K562 (cell line): Measurements from ENCODE around the gene REEP2. TPM values are rescaled to one million over a fixed set of nuclear protein-coding genes. Genes with fewer than 3 reads are reported as not detected.

Source experiments
- BHLHE40 ChIP-seq: IDR thresholded peaks from 2 replicates; pipeline ENCODE4 v1.6.1; 2011; ENCODE audit warnings: low read length, improper control_type of control experiment
- CBX1 ChIP-seq: sonication (generic); IDR thresholded peaks from 2 replicates; pipeline ENCODE4 v1.6.1; 2016; ENCODE audit warnings: antibody characterized with exemption, low read depth, mild to moderate bottlenecking
- DACH1 ChIP-seq: fragments of 450-650 bp; IDR thresholded peaks from 2 replicates; pipeline ENCODE4 v1.6.1; 2018; ENCODE audit not compliant: partially characterized antibody
- ETV5 ChIP-seq: sonication (generic); formaldehyde crosslinking; IDR thresholded peaks from 2 replicates; pipeline ENCODE4 v1.4.0; 2020; ENCODE audit warnings: low read depth, mild to moderate bottlenecking, missing genetic modification reagents
- FOXA1 ChIP-seq: fragments of 450-650 bp; IDR thresholded peaks from 2 replicates; pipeline ENCODE4 v1.6.1; 2016; ENCODE audit warnings: mild to moderate bottlenecking, borderline replicate concordance
- FOXJ2 ChIP-seq: fragments of 200-800 bp; sonication (Bioruptor generic); IDR thresholded peaks from 2 replicates; pipeline ENCODE4 v1.6.1; 2016; ENCODE audit warnings: missing genetic modification characterization, missing compliant biosample characterization
- KAT2B ChIP-seq: IDR thresholded peaks from one replicate; pipeline ENCODE4 v1.6.1; 2012; ENCODE audit warnings: low read depth, mild to moderate bottlenecking, control low read depth, inconsistent platforms, low read length, moderate library complexity
- OTX1 ChIP-seq: fragments of 450-650 bp; formaldehyde crosslinking; IDR thresholded peaks from 2 replicates; pipeline ENCODE4 v1.4.0; 2022; ENCODE audit warnings: mild to moderate bottlenecking
- RCOR1 ChIP-seq, 2 experiments: IDR thresholded peaks; 2 replicates each; pipeline ENCODE4 v1.6.1; 2012; ENCODE audit warnings: low read depth in 2 of 2, low read length in 2 of 2, borderline replicate concordance in 1 of 2, improper control_type of control experiment in 1 of 2
- SAFB ChIP-seq: fragments of 200-400 bp; formaldehyde crosslinking; IDR thresholded peaks from 2 replicates; pipeline ENCODE4 v1.6.1; 2017; ENCODE audit warnings: low read depth, low read length, borderline replicate concordance
- SAP30 ChIP-seq: fragments of 200-600 bp; sonication (generic); IDR thresholded peaks from 2 replicates; pipeline ENCODE4 v1.6.1; 2012; ENCODE audit warnings: borderline replicate concordance, low read depth, mild to moderate bottlenecking, moderate library complexity, low read length, control low read depth, inconsistent platforms; ENCODE audit not compliant: insufficient read depth, poor library complexity, severe bottlenecking
- SIN3B ChIP-seq: fragments of 450-650 bp; IDR thresholded peaks from 2 replicates; pipeline ENCODE4 v1.6.1; 2017; ENCODE audit warnings: low read depth, mild to moderate bottlenecking, moderate library complexity
- SP1 ChIP-seq: sonication (generic); formaldehyde crosslinking; IDR thresholded peaks from 2 replicates; pipeline ENCODE4 v1.8.1; 2022; ENCODE audit warnings: mild to moderate bottlenecking, missing genetic modification reagents
- TCF7L2 ChIP-seq: fragments of 150-350 bp; IDR thresholded peaks from 2 replicates; pipeline ENCODE4 v1.6.1; 2016; ENCODE audit warnings: low read depth, mild to moderate bottlenecking, low read length, moderate library complexity
- ZBTB7A ChIP-seq: IDR thresholded peaks from 2 replicates; pipeline ENCODE4 v1.6.1; 2011; ENCODE audit warnings: low read depth, mild to moderate bottlenecking, low read length, moderate library complexity, borderline replicate concordance; ENCODE audit not compliant: control insufficient read depth
- ZNF347 ChIP-seq: fragments of 450-650 bp; formaldehyde crosslinking; IDR thresholded peaks from 2 replicates; pipeline ENCODE4 v1.4.0; 2020; ENCODE audit warnings: low read depth, mild to moderate bottlenecking, moderate library complexity
- ZNF584 ChIP-seq: fragments of 200-800 bp; sonication (Bioruptor generic); IDR thresholded peaks from 2 replicates; pipeline ENCODE4 v1.6.1; 2016; ENCODE audit warnings: low read depth, mild to moderate bottlenecking, missing genetic modification characterization, missing compliant biosample characterization
- polyA plus RNA-seq, 8 experiments: library from polyadenylated mRNA; depleted of rRNA in 4 of 8; stranded (reverse) in 5 of 8; unstranded in 3 of 8; fragments of >200 nt; fragmentation: Nextera tagmentation in 2 of 8; fragmentation: Illumina TruSeq in 1 of 8; extraction: Ambion mirVana in 2 of 8; extraction: Trizol in 1 of 8; gene quantifications; 2 replicates each; pipeline versions ENCODE4 v1.2.1 to v1.2.3, GENCODE V29; 2011 to 2014; ENCODE audit warnings: inconsistent platforms in 1 of 8, missing spikeins in 1 of 8
- total RNA-seq, 7 experiments: library from RNA; depleted of rRNA in 6 of 7; stranded (reverse); fragments of >200 nt in 6 of 7; fragmentation: Illumina TruSeq in 2 of 7; extraction: Trizol in 2 of 7; gene quantifications; 2 replicates each; pipeline versions ENCODE4 v1.2.1 to v1.2.3, GENCODE V29; 2011 to 2021; ENCODE audit warnings: low replicate concordance in 1 of 7
- TF ChIP-seq, protein P1 (sequence below): fragments of 450-650 bp; IDR thresholded peaks from 2 replicates; pipeline ENCODE4 v1.6.1; 2016; ENCODE audit warnings: borderline replicate concordance
- TF ChIP-seq, protein P2 (sequence below): fragments of 450-650 bp; IDR thresholded peaks from 2 replicates; pipeline ENCODE4 v1.6.1; 2016; ENCODE audit warnings: mild to moderate bottlenecking
- TF ChIP-seq, protein P3 (sequence below), 2 experiments: fragments of 450-650 bp; conservative IDR thresholded peaks; 2 replicates each; pipeline ENCODE4 v1.6.1; 2017; ENCODE audit warnings: mild to moderate bottlenecking in 2 of 2, moderate library complexity in 2 of 2
- TF ChIP-seq, protein P4 (sequence below): fragments of 200-800 bp; sonication (Bioruptor generic); IDR thresholded peaks from 2 replicates; pipeline ENCODE4 v1.6.1; 2017; ENCODE audit warnings: missing genetic modification characterization, missing compliant biosample characterization

Gene REEP2
- total and polyA plus RNA-seq, 9 of the 15 experiments (the other 6 are each of a cell fraction or from before 2014, with no cell fraction given): 0.03 to 1.1 (median 0.12) TPM; not detected in 1

DNA sequence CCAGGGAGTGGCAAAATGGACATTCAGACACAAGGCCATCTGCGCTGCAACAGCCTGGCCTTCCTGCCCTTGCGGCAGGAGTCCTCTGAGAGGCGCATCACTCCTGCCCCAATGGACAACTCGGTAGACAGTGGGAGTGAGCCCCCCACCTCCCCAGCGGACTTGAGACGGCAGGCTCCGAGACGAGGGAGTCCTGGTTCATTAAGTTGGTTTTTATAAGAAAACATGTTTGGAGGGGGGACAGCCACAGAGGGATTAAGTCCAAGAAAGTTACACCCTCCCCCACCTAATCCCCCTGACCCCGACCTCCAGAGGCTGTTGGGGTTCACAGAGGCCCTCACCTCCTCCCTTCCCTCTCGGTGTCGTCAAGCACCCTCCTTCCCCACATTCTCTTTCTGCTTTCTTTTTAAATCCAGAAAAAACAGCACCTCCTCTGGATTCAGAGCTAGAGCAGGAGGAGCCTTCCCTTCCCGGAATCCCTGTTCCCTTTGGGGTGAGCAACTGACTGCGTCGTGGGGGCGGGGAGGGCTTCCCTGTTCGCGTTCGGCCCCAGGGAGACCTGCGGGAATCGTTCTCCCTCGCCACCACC, 24.7 kb downstream of the REEP2 start (continued):
- no peak for TF ChIP-seq KAT2B
- no peak for TF ChIP-seq SAP30
- no peak for TF ChIP-seq DACH1
- TF ChIP-seq FOXA1: no peak
- TF ChIP-seq FOXJ2 (tag): no peak
- TF ChIP-seq ZBTB7A: peak; percentile 90
- no peak for TF ChIP-seq ZNF584 (CRISPR knock-in tag)
- TF ChIP-seq SAFB: no peak
- TF ChIP-seq ETV5: no peak
- TF ChIP-seq OTX1: no peak
- TF ChIP-seq, protein P1, sequence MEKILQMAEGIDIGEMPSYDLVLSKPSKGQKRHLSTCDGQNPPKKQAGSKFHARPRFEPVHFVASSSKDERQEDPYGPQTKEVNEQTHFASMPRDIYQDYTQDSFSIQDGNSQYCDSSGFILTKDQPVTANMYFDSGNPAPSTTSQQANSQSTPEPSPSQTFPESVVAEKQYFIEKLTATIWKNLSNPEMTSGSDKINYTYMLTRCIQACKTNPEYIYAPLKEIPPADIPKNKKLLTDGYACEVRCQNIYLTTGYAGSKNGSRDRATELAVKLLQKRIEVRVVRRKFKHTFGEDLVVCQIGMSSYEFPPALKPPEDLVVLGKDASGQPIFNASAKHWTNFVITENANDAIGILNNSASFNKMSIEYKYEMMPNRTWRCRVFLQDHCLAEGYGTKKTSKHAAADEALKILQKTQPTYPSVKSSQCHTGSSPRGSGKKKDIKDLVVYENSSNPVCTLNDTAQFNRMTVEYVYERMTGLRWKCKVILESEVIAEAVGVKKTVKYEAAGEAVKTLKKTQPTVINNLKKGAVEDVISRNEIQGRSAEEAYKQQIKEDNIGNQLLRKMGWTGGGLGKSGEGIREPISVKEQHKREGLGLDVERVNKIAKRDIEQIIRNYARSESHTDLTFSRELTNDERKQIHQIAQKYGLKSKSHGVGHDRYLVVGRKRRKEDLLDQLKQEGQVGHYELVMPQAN: no peak
- TF ChIP-seq TCF7L2: no peak
- TF ChIP-seq SIN3B: no peak
- TF ChIP-seq CBX1: 0 out of 2 replicates have a peak, but pooled peaks have one; percentile 1
- no peak for TF ChIP-seq RCOR1 (IDR thresholded peaks at IDR 0.05; ENCODE audit: borderline replicate concordance in 1 of 2, low read depth in 2 of 2, low read length in 2 of 2)
- TF ChIP-seq, protein P2, sequence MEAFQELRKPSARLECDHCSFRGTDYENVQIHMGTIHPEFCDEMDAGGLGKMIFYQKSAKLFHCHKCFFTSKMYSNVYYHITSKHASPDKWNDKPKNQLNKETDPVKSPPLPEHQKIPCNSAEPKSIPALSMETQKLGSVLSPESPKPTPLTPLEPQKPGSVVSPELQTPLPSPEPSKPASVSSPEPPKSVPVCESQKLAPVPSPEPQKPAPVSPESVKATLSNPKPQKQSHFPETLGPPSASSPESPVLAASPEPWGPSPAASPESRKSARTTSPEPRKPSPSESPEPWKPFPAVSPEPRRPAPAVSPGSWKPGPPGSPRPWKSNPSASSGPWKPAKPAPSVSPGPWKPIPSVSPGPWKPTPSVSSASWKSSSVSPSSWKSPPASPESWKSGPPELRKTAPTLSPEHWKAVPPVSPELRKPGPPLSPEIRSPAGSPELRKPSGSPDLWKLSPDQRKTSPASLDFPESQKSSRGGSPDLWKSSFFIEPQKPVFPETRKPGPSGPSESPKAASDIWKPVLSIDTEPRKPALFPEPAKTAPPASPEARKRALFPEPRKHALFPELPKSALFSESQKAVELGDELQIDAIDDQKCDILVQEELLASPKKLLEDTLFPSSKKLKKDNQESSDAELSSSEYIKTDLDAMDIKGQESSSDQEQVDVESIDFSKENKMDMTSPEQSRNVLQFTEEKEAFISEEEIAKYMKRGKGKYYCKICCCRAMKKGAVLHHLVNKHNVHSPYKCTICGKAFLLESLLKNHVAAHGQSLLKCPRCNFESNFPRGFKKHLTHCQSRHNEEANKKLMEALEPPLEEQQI: no peak
- no peak for TF ChIP-seq BHLHE40
- TF ChIP-seq, protein P3, sequence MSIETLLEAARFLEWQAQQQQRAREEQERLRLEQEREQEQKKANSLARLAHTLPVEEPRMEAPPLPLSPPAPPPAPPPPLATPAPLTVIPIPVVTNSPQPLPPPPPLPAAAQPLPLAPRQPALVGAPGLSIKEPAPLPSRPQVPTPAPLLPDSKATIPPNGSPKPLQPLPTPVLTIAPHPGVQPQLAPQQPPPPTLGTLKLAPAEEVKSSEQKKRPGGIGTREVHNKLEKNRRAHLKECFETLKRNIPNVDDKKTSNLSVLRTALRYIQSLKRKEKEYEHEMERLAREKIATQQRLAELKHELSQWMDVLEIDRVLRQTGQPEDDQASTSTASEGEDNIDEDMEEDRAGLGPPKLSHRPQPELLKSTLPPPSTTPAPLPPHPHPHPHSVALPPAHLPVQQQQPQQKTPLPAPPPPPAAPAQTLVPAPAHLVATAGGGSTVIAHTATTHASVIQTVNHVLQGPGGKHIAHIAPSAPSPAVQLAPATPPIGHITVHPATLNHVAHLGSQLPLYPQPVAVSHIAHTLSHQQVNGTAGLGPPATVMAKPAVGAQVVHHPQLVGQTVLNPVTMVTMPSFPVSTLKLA (conservative IDR thresholded peaks at IDR 0.05): no peak
- no peak for TF ChIP-seq ZNF347
- TF ChIP-seq, protein P4, sequence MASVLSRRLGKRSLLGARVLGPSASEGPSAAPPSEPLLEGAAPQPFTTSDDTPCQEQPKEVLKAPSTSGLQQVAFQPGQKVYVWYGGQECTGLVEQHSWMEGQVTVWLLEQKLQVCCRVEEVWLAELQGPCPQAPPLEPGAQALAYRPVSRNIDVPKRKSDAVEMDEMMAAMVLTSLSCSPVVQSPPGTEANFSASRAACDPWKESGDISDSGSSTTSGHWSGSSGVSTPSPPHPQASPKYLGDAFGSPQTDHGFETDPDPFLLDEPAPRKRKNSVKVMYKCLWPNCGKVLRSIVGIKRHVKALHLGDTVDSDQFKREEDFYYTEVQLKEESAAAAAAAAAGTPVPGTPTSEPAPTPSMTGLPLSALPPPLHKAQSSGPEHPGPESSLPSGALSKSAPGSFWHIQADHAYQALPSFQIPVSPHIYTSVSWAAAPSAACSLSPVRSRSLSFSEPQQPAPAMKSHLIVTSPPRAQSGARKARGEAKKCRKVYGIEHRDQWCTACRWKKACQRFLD (CRISPR knock-in tag): no peak
- no peak for TF ChIP-seq SP1 (CRISPR knock-in tag)
